GM23338 (cell line): ENCODE results near the gene PROCA1. TPM values are rescaled to one million over a fixed set of nuclear protein-coding genes. Genes with fewer than 3 reads are reported as not detected.

Source experiments
- ATAC-seq: fragments of 200-7000 bp; cut with Tn5 transposase; 3 replicates; pipeline ENCODE4 v1.9.1; 2020
- DNase-seq: peaks from one replicate; pipeline ENCODE4 v3.0.0-alpha.2; 2015; ENCODE audit warnings: low spot score
- H2AFZ ChIP-seq: fragments of 200-600 bp; sonication (generic); 2 replicates; pipeline ENCODE4 v1.8.0; 2016; ENCODE audit warnings: antibody characterized with exemption, mild to moderate bottlenecking, moderate library complexity
- H3F3A ChIP-seq: fragments of 200-600 bp; sonication (generic); replicated peaks from 2 replicates; pipeline ENCODE4 v1.8.0; 2017; ENCODE audit warnings: antibody characterized with exemption, mixed run types, low read depth
- H3K27ac ChIP-seq: fragments of 200-600 bp; sonication (generic); 2 replicates; pipeline ENCODE4 v1.6.1; 2016; ENCODE audit warnings: low read depth
- H3K27me3 ChIP-seq: fragments of 200-600 bp; sonication (generic); 2 replicates; pipeline ENCODE4 v1.8.0; 2016; ENCODE audit warnings: mild to moderate bottlenecking, mixed run types, moderate library complexity; ENCODE audit not compliant: insufficient read depth
- H3K36me3 ChIP-seq: fragments of 200-600 bp; sonication (generic); 2 replicates; pipeline ENCODE4 v1.8.0; 2016; ENCODE audit warnings: mild to moderate bottlenecking; ENCODE audit not compliant: insufficient read depth
- H3K4me1 ChIP-seq: fragments of 200-600 bp; sonication (generic); 2 replicates; pipeline ENCODE4 v1.8.0; 2016; ENCODE audit warnings: mild to moderate bottlenecking, moderate library complexity; ENCODE audit not compliant: insufficient read depth
- H3K4me2 ChIP-seq: fragments of 200-600 bp; sonication (generic); 2 replicates; pipeline ENCODE4 v1.7.1; 2017; ENCODE audit warnings: mixed run types
- H3K4me3 ChIP-seq: fragments of 200-600 bp; sonication (generic); 2 replicates; pipeline ENCODE4 v1.6.1; 2016; ENCODE audit warnings: mixed run types
- H3K79me2 ChIP-seq: fragments of 200-600 bp; sonication (generic); replicated peaks from 2 replicates; pipeline ENCODE4 v1.8.0; 2017; ENCODE audit warnings: mild to moderate bottlenecking; ENCODE audit not compliant: insufficient read depth
- H3K9me2 ChIP-seq: fragments of 200-600 bp; sonication (generic); 2 replicates; pipeline ENCODE4 v1.8.0; 2017; ENCODE audit not compliant: insufficient read depth
- H4K20me1 ChIP-seq: fragments of 200-600 bp; sonication (generic); replicated peaks from 2 replicates; pipeline ENCODE4 v1.8.0; 2017; ENCODE audit warnings: mild to moderate bottlenecking; ENCODE audit not compliant: insufficient read depth
- H3K27ac Mint-ChIP-seq: 2 replicates; pipeline ENCODE4 v1.8.0; 2020; ENCODE audit warnings: inconsistent platforms, mild to moderate bottlenecking, moderate library complexity, mixed read lengths
- H3K27me3 Mint-ChIP-seq: 3 replicates; pipeline ENCODE4 v1.8.0; 2022; ENCODE audit warnings: low read depth, mild to moderate bottlenecking, moderate library complexity, mixed read lengths, inconsistent platforms; ENCODE audit not compliant: insufficient read depth, poor library complexity
- H3K36me3 Mint-ChIP-seq: 3 replicates; pipeline ENCODE4 v1.8.0; 2021; ENCODE audit warnings: low read depth, mild to moderate bottlenecking, inconsistent platforms, moderate library complexity, mixed read lengths
- H3K4me1 Mint-ChIP-seq: 3 replicates; pipeline ENCODE4 v1.8.0; 2020; ENCODE audit warnings: mild to moderate bottlenecking, inconsistent platforms, mixed read lengths
- H3K4me3 Mint-ChIP-seq: 3 replicates; pipeline ENCODE4 v1.8.0; 2021; ENCODE audit warnings: moderate library complexity, mild to moderate bottlenecking, inconsistent platforms, mixed read lengths
- H3K9me3 Mint-ChIP-seq: 3 replicates; pipeline ENCODE4 v1.8.0; 2020; ENCODE audit warnings: moderate library complexity, mild to moderate bottlenecking, inconsistent platforms, mixed read lengths
- CTCF ChIP-seq, 2 experiments: fragments of 200-600 bp in 1 of 2; sonication (generic) in 1 of 2; conservative IDR thresholded peaks; 2 replicates each; pipeline versions ENCODE4 v1.5.1 to v1.6.1; 2016 to 2017; ENCODE audit warnings: antibody characterized with exemption in 2 of 2, low read depth in 2 of 2, mild to moderate bottlenecking in 2 of 2, moderate library complexity in 1 of 2
- ETS1 ChIP-seq: IDR thresholded peaks from 2 replicates; pipeline ENCODE4 v1.6.1; 2016; ENCODE audit warnings: antibody characterized with exemption
- EZH2phosphoT487 ChIP-seq: fragments of 200-600 bp; sonication (generic); IDR thresholded peaks from one replicate; pipeline ENCODE4 v1.8.1; 2018; ENCODE audit warnings: antibody characterized with exemption; ENCODE audit not compliant: unreplicated experiment
- ZNF114 ChIP-seq: fragments of 250-450 bp; sonication (Bioruptor Pico); IDR thresholded peaks from 2 replicates; pipeline ENCODE4 v1.5.0; 2020; ENCODE audit warnings: mild to moderate bottlenecking, moderate library complexity
- polyA plus RNA-seq: library from polyadenylated mRNA; unstranded; fragments of >200 nt; fragmentation: Nextera tagmentation; extraction: Ambion mirVana; gene quantifications from 2 replicates; pipeline ENCODE4 v1.2.1, GENCODE V29; 2016
- total RNA-seq: library from RNA; depleted of rRNA; stranded (reverse); fragments of >200 nt; shearing (Covaris generic); gene quantifications from 2 replicates; pipeline ENCODE4 v1.2.3, GENCODE V29; 2014

The PROCA1 gene
- total and polyA plus RNA-seq, 2 experiments from 2014 or later: 11.3 to 14.4 TPM

DNA sequence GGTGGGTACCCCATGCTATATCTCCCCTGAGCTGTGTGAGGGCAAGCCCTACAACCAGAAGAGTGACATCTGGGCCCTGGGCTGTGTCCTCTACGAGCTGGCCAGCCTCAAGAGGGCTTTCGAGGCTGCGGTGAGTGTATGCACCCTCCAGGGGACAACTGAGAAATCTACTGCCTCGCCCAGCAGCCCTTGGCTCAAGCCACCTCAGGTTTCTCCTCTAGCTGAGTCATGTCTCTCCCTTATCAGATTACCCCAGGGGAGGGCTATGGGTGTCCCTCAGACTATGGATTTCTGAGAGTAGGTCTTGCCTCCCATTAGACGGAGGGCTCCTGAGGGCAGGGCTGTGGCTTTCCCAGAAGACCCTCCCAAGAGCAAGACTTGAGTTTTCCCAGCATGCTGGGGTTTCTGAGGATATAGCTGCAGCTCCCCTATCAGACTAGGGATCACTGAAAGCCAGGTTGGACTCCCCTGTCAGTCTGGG lies 23.6 kb upstream of the PROCA1 start (continued):
- TF ChIP-seq CTCF (conservative IDR thresholded peaks at IDR 0.05; ENCODE audit: low read depth in 2 of 2) (no peak), EZH2phosphoT487 (no peak), ZNF114 (CRISPR knock-in tag) (no peak)

GRCh38 chr17:28734712-28735241 lies 23.1 kb upstream of the PROCA1 start:
- Histone ChIP-seq H3K4me2 (no peak overlapping the region), H3K79me2 (no peaks in the 10 kb centered on the region; the same call in 1 of the 2 replicates), H3K27ac (no peak overlapping the region), H3K4me1 (no peaks in the 10 kb centered on the region), H3K27me3 (no peaks in the 10 kb centered on the region), H4K20me1 (no peaks in the 10 kb centered on the region; the same call in 1 of the 2 replicates), H2AFZ (no peak overlapping the region), H3F3A (no peaks in the 10 kb centered on the region), H3K9me2 (no peaks in the 10 kb centered on the region), H3K4me3 (no peak overlapping the region), H3K36me3 (no peaks in the 10 kb centered on the region)
- peaks cover 2% of the 10 kb centered on the region for H3K4me1 Mint-ChIP-seq
- DNase-seq: no peak
- peaks cover 7% of the 10 kb centered on the region for H3K27me3 Mint-ChIP-seq
- H3K36me3 Mint-ChIP-seq: peaks cover 36% of the 10 kb centered on the region
- H3K27ac Mint-ChIP-seq: no peak overlapping the region
- no peak for TF ChIP-seq CTCF (conservative IDR thresholded peaks at IDR 0.05; ENCODE audit: low read depth in 2 of 2)
- no peak overlapping the region for H3K4me3 Mint-ChIP-seq
- no peaks in the 10 kb centered on the region; the same call in 1 of the 3 replicates for H3K9me3 Mint-ChIP-seq
- no peak for ATAC-seq

GRCh38 chr17:28733346-28733745 lies 21.7 kb upstream of the PROCA1 start:
- peaks cover 10% of the 10 kb centered on the region for H3K27me3 Mint-ChIP-seq
- H2AFZ ChIP-seq: no peak overlapping the region
- no peak for TF ChIP-seq ETS1
- no peaks in the 10 kb centered on the region for H3K9me2 ChIP-seq
- peaks cover 26% of the 10 kb centered on the region for H3K36me3 Mint-ChIP-seq
- no peaks in the 10 kb centered on the region for H3K27me3 ChIP-seq
- no peaks in the 10 kb centered on the region for H3K4me1 ChIP-seq
- H3K79me2 ChIP-seq: no peaks in the 10 kb centered on the region; the same call in 1 of the 2 replicates
- no peaks in the 10 kb centered on the region; the same call in 1 of the 3 replicates for H3K9me3 Mint-ChIP-seq
- H3K27ac Mint-ChIP-seq: no peak overlapping the region
- H3K4me2 ChIP-seq: no peak overlapping the region
- no peak overlapping the region for H3K4me3 ChIP-seq
- ATAC-seq (no peak), DNase-seq (no peak)
- H3K36me3 ChIP-seq: no peaks in the 10 kb centered on the region
- 0 out of 2 replicates have a peak, but pooled peaks cover 2% of the 10 kb centered on the region for H3F3A ChIP-seq
- no peaks in the 10 kb centered on the region; the same call in 1 of the 2 replicates for H4K20me1 ChIP-seq
- peaks cover 7% of the 10 kb centered on the region for H3K4me1 Mint-ChIP-seq
- no peak overlapping the region for H3K27ac ChIP-seq
- H3K4me3 Mint-ChIP-seq: no peak overlapping the region; the same call in 2 of the 3 replicates
